Kidney tubule cell (primary cell): Measurements from ENCODE around the gene HLA-DQB1.
"Not testable (repeated sequence)": the region's sequence is repeated elsewhere in the genome, so short reads cannot be mapped to it uniquely, and the experiment has no call there.

ENCODE experiments used
- DNase-seq: peaks from one replicate; pipeline ENCODE4 v3.0.0-alpha.2; 2018; ENCODE audit warnings: low spot score

Gene HLA-DQB1

GRCh38 chr6:32666420-32667300 lies at the start of gene HLA-DQB1:
HLA-DQB1 (minus strand) TSS chr6:32666657; CDS start chr6:32666607, 50 bp downstream.
- peak; percentile 75 for DNase-seq

- no peak for DNase-seq
Observed at GRCh38 chr6:32713241-32713640, 46.8 kb upstream of the HLA-DQB1 start.

- DNase-seq, result no peak
Observed at GRCh38 chr6:32709625-32710024, 43.2 kb upstream of the HLA-DQB1 start.

- not testable (repeated sequence) for DNase-seq
Observed at GRCh38 chr6:32705164-32705563, 38.7 kb upstream of the HLA-DQB1 start.

GRCh38 chr6:32703347-32703746 lies 36.9 kb upstream of the HLA-DQB1 start:
- no peak for DNase-seq

- peak; percentile 67 for DNase-seq
Observed at GRCh38 chr6:32700391-32701040, 34.1 kb upstream of the HLA-DQB1 start.

GRCh38 chr6:32697031-32697430 lies 30.6 kb upstream of the HLA-DQB1 start:
- DNase-seq, result no peak

GRCh38 chr6:32692019-32692418 lies 25.6 kb upstream of the HLA-DQB1 start:
- DNase-seq, result peak; percentile 38

- no peak for DNase-seq
Observed at GRCh38 chr6:32689531-32690501, 23.4 kb upstream of the HLA-DQB1 start.

GRCh38 chr6:32685603-32686002 lies 19.1 kb upstream of the HLA-DQB1 start:
- DNase-seq, result peak; percentile 28

GRCh38 chr6:32684246-32684645 lies 17.8 kb upstream of the HLA-DQB1 start:
- no peak for DNase-seq

- DNase-seq, result no peak
Observed at GRCh38 chr6:32680055-32680454, 13.6 kb upstream of the HLA-DQB1 start.

GRCh38 chr6:32679492-32679891 lies 13.0 kb upstream of the HLA-DQB1 start:
- no peak for DNase-seq

GRCh38 chr6:32674123-32674522 lies 7.7 kb upstream of the HLA-DQB1 start:
- not testable (repeated sequence) for DNase-seq

- DNase-seq, result not testable (repeated sequence)
Observed at GRCh38 chr6:32671908-32672307, 5.5 kb upstream of the HLA-DQB1 start.

- DNase-seq, result no peak
Observed at GRCh38 chr6:32669893-32670292, 3.4 kb upstream of the HLA-DQB1 start.

GRCh38 chr6:32669240-32669639 lies 2.8 kb upstream of the HLA-DQB1 start:
- no peak for DNase-seq

- DNase-seq, result peak; percentile 90
Observed at GRCh38 chr6:32668226-32668747, 1.8 kb upstream of the HLA-DQB1 start.

- DNase-seq, result no peak
Observed at GRCh38 chr6:32665661-32666060, 796 bp downstream of the HLA-DQB1 start.

- peak; percentile 21 for DNase-seq
Observed at GRCh38 chr6:32664827-32665362, 1.6 kb downstream of the HLA-DQB1 start.

- DNase-seq, result no peak
Observed at GRCh38 chr6:32664354-32664753, 2.1 kb downstream of the HLA-DQB1 start.

- no peak for DNase-seq
Observed at GRCh38 chr6:32662836-32663235, 3.6 kb downstream of the HLA-DQB1 start.
